Panc1 (cell line): Measurements from ENCODE around the gene NXPE3. TPM values are rescaled to one million over a fixed set of nuclear protein-coding genes. Genes with fewer than 3 reads are reported as not detected.
"Not testable (repeated sequence)": the region's sequence is repeated elsewhere in the genome, so short reads cannot be mapped to it uniquely, and the experiment has no call there.

Experiments
- ATAC-seq: fragments of 200-7000 bp; cut with Tn5 transposase; 2 replicates; pipeline ENCODE4 v1.9.1; 2020; ENCODE audit warnings: mild to moderate bottlenecking, moderate library complexity
- BruUV-seq: library from RNA; stranded (reverse); fragments of 400-500 nt; replicated peaks from 2 replicates; lab custom pipeline; 2021; lab: Mats Ljungman, UMichigan
- CTCF ChIA-PET: fragments of 300-600 bp; sonication (Branson Sonifier 250); formaldehyde crosslinking; loops from one replicate; lab custom pipeline; 2022; ENCODE audit warnings: antibody characterized with exemption; lab: Charles Lee
- POLR2A ChIA-PET: fragments of 300-600 bp; sonication (Branson Sonifier 250); formaldehyde crosslinking; loops from one replicate; lab custom pipeline; 2022; ENCODE audit warnings: antibody characterized with exemption; lab: Charles Lee
- DNase-seq: peaks from one replicate; pipeline ENCODE4 v3.0.0-alpha.2; 2010; ENCODE audit warnings: low read depth, low spot score
- H3K27ac ChIP-seq: 2 replicates; pipeline ENCODE4 v1.5.1; 2011; ENCODE audit warnings: mild to moderate bottlenecking, low read length, inconsistent platforms
- H3K27me3 ChIP-seq: fragments of 200-500 bp; sonication (Bioruptor generic); 2 replicates; pipeline ENCODE4 v1.6.0; 2014; ENCODE audit warnings: low read length, inconsistent platforms; ENCODE audit not compliant: control insufficient read depth, insufficient read depth
- H3K36me3 ChIP-seq: fragments of 200-500 bp; sonication (Bioruptor generic); 2 replicates; pipeline ENCODE4 v1.5.1; 2014; ENCODE audit warnings: inconsistent platforms, mild to moderate bottlenecking, low read length, moderate library complexity; ENCODE audit not compliant: control insufficient read depth, insufficient read depth
- H3K4me1 ChIP-seq: 2 replicates; pipeline ENCODE4 v1.5.1; 2011; ENCODE audit warnings: inconsistent platforms, mild to moderate bottlenecking, low read length, moderate library complexity; ENCODE audit not compliant: control insufficient read depth, insufficient read depth
- H3K4me3 ChIP-seq, 2 experiments: 2 replicates each; pipeline ENCODE4 v1.5.1; 2011 to 2012; ENCODE audit warnings: low read depth in 2 of 2, low read length in 2 of 2, mild to moderate bottlenecking in 2 of 2, inconsistent platforms in 1 of 2, moderate library complexity in 1 of 2
- H3K9me3 ChIP-seq: fragments of 200-500 bp; sonication (Bioruptor generic); 2 replicates; pipeline ENCODE4 v1.5.1; 2014; ENCODE audit warnings: low read depth, mild to moderate bottlenecking, inconsistent platforms, low read length, moderate library complexity; ENCODE audit not compliant: control insufficient read depth, insufficient read depth
- POLR2AphosphoS5 ChIP-seq: IDR thresholded peaks from 2 replicates; pipeline ENCODE4 v1.6.1; 2012; ENCODE audit warnings: mild to moderate bottlenecking, low read depth, low read length, moderate library complexity
- SIN3A ChIP-seq: IDR thresholded peaks from 2 replicates; pipeline ENCODE4 v1.6.1; 2012; ENCODE audit warnings: low read depth, mild to moderate bottlenecking, low read length, moderate library complexity, borderline replicate concordance; ENCODE audit not compliant: insufficient read depth
- TCF7L2 ChIP-seq: IDR thresholded peaks from 2 replicates; pipeline ENCODE4 v1.6.1; 2011; ENCODE audit warnings: mild to moderate bottlenecking, low read depth, low read length, inconsistent platforms
- in situ Hi-C: cut with HindIII; loops from 2 replicates; pipeline ENCODE4 v1.10.0; 2016; ENCODE audit warnings: low sequenced_read_pairs, low pct_unique_long_range_greater_than_20kb
- intact Hi-C: fragments of 100-400 bp; cut with micrococcal nuclease; formaldehyde crosslinking; loops from one replicate; pipeline ENCODE4 v1.10.0; 2022; ENCODE audit not compliant: unreplicated experiment
- total RNA-seq: library from RNA; stranded (reverse); gene quantifications from one replicate; pipeline ENCODE4 v1.2.1, GENCODE V29; 2021; ENCODE audit not compliant: unreplicated experiment
- TF ChIP-seq, protein P1 (sequence below): fragments of 450-650 bp; IDR thresholded peaks from 2 replicates; pipeline ENCODE4 v1.5.1; 2017; ENCODE audit warnings: mild to moderate bottlenecking
- TF ChIP-seq, protein P2 (sequence below), 2 experiments: IDR thresholded peaks; 2 replicates each; pipeline ENCODE4 v1.6.1; 2011 to 2012; ENCODE audit warnings: low read depth in 2 of 2, control low read depth in 1 of 2, low read length in 1 of 2, mild to moderate bottlenecking in 1 of 2, moderate library complexity in 1 of 2; ENCODE audit not compliant: insufficient read depth in 1 of 2

Gene NXPE3
- total RNA-seq, 1 experiment from 2014 or later, result 30.4 TPM

DNA sequence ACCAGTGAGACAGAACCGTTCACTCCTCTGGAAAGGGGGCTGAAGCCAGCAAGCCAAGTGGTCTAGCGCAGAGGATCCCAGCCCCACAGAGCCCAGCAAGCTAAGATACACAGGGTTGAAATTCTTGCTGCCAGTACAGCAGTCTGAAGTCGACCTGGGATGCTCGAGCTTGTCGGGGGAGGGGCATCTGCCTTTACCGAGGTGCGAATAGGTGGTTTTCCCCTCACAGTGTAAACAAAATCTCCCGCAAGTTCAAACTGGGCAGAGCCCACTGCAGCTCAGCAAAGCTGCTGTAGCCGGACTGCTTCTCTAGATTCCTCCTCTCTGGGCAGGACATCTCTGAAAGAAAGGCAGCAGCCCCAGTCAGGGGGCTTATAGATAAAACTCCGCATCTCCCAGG lies 43.2 kb upstream of the NXPE3 start:
- CTCF ChIA-PET, result no interaction called here
- no TSS peak for BruUV-seq

DNA sequence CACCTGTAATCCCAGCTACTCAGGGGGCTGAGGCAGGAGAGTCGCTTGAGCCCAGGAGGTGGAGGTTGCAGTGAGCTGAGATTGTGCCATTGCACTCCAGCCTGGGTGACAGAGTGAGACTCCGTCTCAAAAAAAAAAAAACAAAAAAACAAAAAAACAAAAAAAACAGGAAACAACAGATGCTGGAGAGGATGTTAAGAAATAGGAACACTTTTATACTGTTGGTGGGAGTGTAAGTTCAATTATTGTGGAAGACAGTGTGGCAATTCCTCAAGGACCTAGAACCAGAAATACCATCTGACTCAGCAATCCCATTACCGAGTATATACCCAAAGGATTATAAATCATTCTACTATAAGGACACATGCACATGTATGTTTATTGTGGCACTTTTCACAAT lies 37.1 kb upstream of the NXPE3 start:
- H3K4me3 ChIP-seq, POLR2A ChIA-PET, H3K4me1 ChIP-seq, CTCF ChIA-PET, DNase-seq, BruUV-seq, H3K27me3 ChIP-seq, H3K27ac ChIP-seq, ATAC-seq, H3K36me3 ChIP-seq, intact Hi-C loops, in situ Hi-C loops, H3K9me3 ChIP-seq: not testable (repeated sequence)

More for the DNA sequence above, 43.2 kb upstream of the NXPE3 start:
- H3K4me1 ChIP-seq, result no peaks in the 10 kb centered on the region
- DNase-seq (no peak), ATAC-seq (no peak)
- no peak overlapping the region for H3K27ac ChIP-seq
- POLR2A ChIA-PET, result no interaction called here
- no peak overlapping the region for H3K4me3 ChIP-seq
- in situ Hi-C loops (no loop called here), intact Hi-C loops (no loop called here)
- H3K27me3 ChIP-seq, result no peaks in the 10 kb centered on the region
- TF ChIP-seq TCF7L2 (no peak), POLR2AphosphoS5 (no peak), SIN3A (no peak)
- TF ChIP-seq, protein P1, sequence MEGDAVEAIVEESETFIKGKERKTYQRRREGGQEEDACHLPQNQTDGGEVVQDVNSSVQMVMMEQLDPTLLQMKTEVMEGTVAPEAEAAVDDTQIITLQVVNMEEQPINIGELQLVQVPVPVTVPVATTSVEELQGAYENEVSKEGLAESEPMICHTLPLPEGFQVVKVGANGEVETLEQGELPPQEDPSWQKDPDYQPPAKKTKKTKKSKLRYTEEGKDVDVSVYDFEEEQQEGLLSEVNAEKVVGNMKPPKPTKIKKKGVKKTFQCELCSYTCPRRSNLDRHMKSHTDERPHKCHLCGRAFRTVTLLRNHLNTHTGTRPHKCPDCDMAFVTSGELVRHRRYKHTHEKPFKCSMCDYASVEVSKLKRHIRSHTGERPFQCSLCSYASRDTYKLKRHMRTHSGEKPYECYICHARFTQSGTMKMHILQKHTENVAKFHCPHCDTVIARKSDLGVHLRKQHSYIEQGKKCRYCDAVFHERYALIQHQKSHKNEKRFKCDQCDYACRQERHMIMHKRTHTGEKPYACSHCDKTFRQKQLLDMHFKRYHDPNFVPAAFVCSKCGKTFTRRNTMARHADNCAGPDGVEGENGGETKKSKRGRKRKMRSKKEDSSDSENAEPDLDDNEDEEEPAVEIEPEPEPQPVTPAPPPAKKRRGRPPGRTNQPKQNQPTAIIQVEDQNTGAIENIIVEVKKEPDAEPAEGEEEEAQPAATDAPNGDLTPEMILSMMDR, result no peak
- TF ChIP-seq, protein P2, sequence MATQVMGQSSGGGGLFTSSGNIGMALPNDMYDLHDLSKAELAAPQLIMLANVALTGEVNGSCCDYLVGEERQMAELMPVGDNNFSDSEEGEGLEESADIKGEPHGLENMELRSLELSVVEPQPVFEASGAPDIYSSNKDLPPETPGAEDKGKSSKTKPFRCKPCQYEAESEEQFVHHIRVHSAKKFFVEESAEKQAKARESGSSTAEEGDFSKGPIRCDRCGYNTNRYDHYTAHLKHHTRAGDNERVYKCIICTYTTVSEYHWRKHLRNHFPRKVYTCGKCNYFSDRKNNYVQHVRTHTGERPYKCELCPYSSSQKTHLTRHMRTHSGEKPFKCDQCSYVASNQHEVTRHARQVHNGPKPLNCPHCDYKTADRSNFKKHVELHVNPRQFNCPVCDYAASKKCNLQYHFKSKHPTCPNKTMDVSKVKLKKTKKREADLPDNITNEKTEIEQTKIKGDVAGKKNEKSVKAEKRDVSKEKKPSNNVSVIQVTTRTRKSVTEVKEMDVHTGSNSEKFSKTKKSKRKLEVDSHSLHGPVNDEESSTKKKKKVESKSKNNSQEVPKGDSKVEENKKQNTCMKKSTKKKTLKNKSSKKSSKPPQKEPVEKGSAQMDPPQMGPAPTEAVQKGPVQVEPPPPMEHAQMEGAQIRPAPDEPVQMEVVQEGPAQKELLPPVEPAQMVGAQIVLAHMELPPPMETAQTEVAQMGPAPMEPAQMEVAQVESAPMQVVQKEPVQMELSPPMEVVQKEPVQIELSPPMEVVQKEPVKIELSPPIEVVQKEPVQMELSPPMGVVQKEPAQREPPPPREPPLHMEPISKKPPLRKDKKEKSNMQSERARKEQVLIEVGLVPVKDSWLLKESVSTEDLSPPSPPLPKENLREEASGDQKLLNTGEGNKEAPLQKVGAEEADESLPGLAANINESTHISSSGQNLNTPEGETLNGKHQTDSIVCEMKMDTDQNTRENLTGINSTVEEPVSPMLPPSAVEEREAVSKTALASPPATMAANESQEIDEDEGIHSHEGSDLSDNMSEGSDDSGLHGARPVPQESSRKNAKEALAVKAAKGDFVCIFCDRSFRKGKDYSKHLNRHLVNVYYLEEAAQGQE (IDR thresholded peaks at IDR 0.05; ENCODE audit: insufficient read depth in 1 of 2, low read depth in 2 of 2, low read length in 1 of 2), result no peak
- peaks cover 14% of the 10 kb centered on the region for H3K36me3 ChIP-seq
- no peaks in the 10 kb centered on the region for H3K9me3 ChIP-seq

DNA sequence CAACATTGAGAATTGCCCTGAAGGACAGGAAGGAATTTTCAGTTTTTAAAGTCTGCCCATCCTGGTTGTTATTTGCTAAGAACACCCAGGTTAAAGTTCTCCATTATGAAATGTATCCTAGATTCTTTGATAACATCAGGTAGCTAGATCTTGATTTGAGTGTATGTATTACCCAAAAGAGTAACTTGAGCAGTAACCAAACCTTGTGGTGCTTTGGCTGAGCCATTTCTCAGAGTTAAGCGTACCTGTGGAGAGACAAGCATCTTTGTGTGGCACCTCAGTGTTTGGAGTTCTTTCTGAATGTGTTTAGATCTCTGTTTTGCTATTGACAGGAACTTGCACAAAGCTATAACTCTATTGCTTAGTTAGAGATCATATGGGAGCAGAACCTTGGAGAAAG lies 34.2 kb upstream of the NXPE3 start:
- in situ Hi-C loops (no loop called here), intact Hi-C loops (no loop called here)
- Histone ChIP-seq H3K4me3 (no peak overlapping the region), H3K9me3 (no peaks in the 10 kb centered on the region), H3K4me1 (no peaks in the 10 kb centered on the region), H3K27ac (no peak overlapping the region), H3K36me3 (no peaks in the 10 kb centered on the region), H3K27me3 (no peaks in the 10 kb centered on the region)
- TF ChIP-seq SIN3A (no peak), TCF7L2 (no peak), POLR2AphosphoS5 (no peak)
- TF ChIP-seq, protein P1, result no peak
- TF ChIP-seq, protein P2 (IDR thresholded peaks at IDR 0.05; ENCODE audit: insufficient read depth in 1 of 2, low read depth in 2 of 2, low read length in 1 of 2), result no peak
- POLR2A ChIA-PET, result no interaction called here
- CTCF ChIA-PET, result no interaction called here
- DNase-seq (no peak), ATAC-seq (no peak)
- BruUV-seq, result no TSS peak

DNA sequence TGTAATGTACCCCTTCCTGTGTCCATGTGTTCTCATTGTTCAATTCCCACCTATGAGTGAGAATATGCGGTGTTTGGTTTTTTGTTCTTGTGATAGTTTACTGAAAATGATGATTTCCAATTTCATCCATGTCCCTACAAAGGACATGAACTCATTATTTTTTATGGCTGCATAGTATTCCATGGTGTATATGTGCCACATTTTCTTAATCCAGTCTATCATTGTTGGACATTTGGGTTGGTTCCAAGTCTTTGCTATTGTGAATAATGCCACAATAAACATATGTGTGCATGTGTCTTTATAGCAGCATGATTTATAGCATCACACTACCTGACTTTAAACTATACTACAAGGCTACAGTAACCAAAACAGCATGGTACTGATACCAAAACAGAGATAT lies 33.1 kb upstream of the NXPE3 start:
- H3K4me3 ChIP-seq, H3K27me3 ChIP-seq, H3K27ac ChIP-seq, H3K9me3 ChIP-seq, H3K4me1 ChIP-seq, intact Hi-C loops, H3K36me3 ChIP-seq, ATAC-seq, DNase-seq, POLR2A ChIA-PET, CTCF ChIA-PET, BruUV-seq, in situ Hi-C loops: not testable (repeated sequence)
